GM19099 (cell line): ENCODE data around the gene SLC3A2.

Experiments used
- POLR2A ChIP-seq: IDR thresholded peaks from 3 replicates; pipeline ENCODE4 v1.6.1; 2011; ENCODE audit warnings: low read depth; ENCODE audit not compliant: insufficient read length; ENCODE audit errors: extremely low read depth

SLC3A2 gene

GRCh38 chr11:62880803-62881578, at the start of gene SLC3A2:
TSS of gene SLC3A2 (plus strand) at chr11:62880896. CDS start at chr11:62881024, 128 bp downstream.
- TF ChIP-seq POLR2A: peak; percentile 99

GRCh38 chr11:62830904-62831519, 49.7 kb upstream of the SLC3A2 start:
- no peak for TF ChIP-seq POLR2A

- TF ChIP-seq POLR2A: peak; percentile 73
Measured at GRCh38 chr11:62831520-62832335, 49.0 kb upstream of the SLC3A2 start, which contains the start of gene STX5. TSS of gene STX5 (minus strand) at chr11:62832051. CDS start at chr11:62831243, 808 bp downstream.

- TF ChIP-seq POLR2A: no peak
Measured at GRCh38 chr11:62832336-62833234, 48.1 kb upstream of the SLC3A2 start, which contains the start of gene TEX54. TSS of gene TEX54 (minus strand) at chr11:62832841.

- TF ChIP-seq POLR2A: no peak
Measured at GRCh38 chr11:62835336-62835735, 45.4 kb upstream of the SLC3A2 start.

GRCh38 chr11:62839050-62839945, 41.4 kb upstream of the SLC3A2 start, which contains the start of gene WDR74:
TSS of gene WDR74 (minus strand) at chr11:62839590. CDS start at chr11:62839570, 20 bp downstream.
- TF ChIP-seq POLR2A: peak; percentile 94

- TF ChIP-seq POLR2A: peak; percentile 9
Measured at GRCh38 chr11:62840721-62841360, 39.9 kb upstream of the SLC3A2 start.

- peak; percentile 100 for TF ChIP-seq POLR2A
Measured at GRCh38 chr11:62841361-62842170, 39.1 kb upstream of the SLC3A2 start.

- TF ChIP-seq POLR2A: no peak
Measured at GRCh38 chr11:62842171-62842741, 38.4 kb upstream of the SLC3A2 start.

GRCh38 chr11:62843466-62843865, 37.2 kb upstream of the SLC3A2 start:
- TF ChIP-seq POLR2A: no peak

- TF ChIP-seq POLR2A: no peak
Measured at GRCh38 chr11:62844154-62844553, 36.5 kb upstream of the SLC3A2 start.

GRCh38 chr11:62846177-62846576, 34.5 kb upstream of the SLC3A2 start:
- no peak for TF ChIP-seq POLR2A
